Psoas muscle (tissue), 8 donors: ENCODE data around the gene CRKL. TPM values are rescaled to one million over a fixed set of nuclear protein-coding genes. Genes with fewer than 3 reads are reported as not detected.
A peak's percentile ranks its signal among the peaks of the same experiment; 100 is the strongest.

ENCODE experiments used
- ATAC-seq, 4 donors: fragments of 200-7000 bp; cut with Tn5 transposase; one replicate each; pipeline ENCODE4 v1.9.1; 2020; ENCODE audit warnings: moderate library complexity in 3 of 4, mild to moderate bottlenecking in 2 of 4
- DNase-seq, 2 donors: peaks; one replicate each; pipeline ENCODE4 v3.0.0-alpha.2; 2020
- H3K27ac ChIP-seq: fragments of 200-600 bp; one replicate; pipeline ENCODE4 v1.8.0; 2022
- H3K27me3 ChIP-seq, 3 donors: fragments of 200-600 bp in 1 of 3; one replicate each; pipeline versions ENCODE4 v1.6.1 to v1.8.0; 2013 to 2022; ENCODE audit warnings: low read length in 2 of 3, mild to moderate bottlenecking in 2 of 3, moderate library complexity in 1 of 3; ENCODE audit not compliant: insufficient read depth in 3 of 3
- H3K36me3 ChIP-seq, 2 donors: fragments of 200-600 bp in 1 of 2; one replicate each; pipeline versions ENCODE4 v1.6.1 to v1.8.0; 2013 to 2022; ENCODE audit warnings: low read depth in 1 of 2, mild to moderate bottlenecking in 1 of 2, moderate library complexity in 1 of 2; ENCODE audit not compliant: insufficient read depth in 1 of 2
- H3K4me1 ChIP-seq: fragments of 200-600 bp; one replicate; pipeline ENCODE4 v1.8.0; 2022
- H3K4me3 ChIP-seq: fragments of 200-600 bp; one replicate; pipeline ENCODE4 v1.8.0; 2022; ENCODE audit warnings: mild to moderate bottlenecking
- H3K9me3 ChIP-seq: fragments of 200-600 bp; one replicate; pipeline ENCODE4 v1.8.0; 2022
- WGBS, 3 donors: extraction: QIAGEN DNeasy Blood & Tissue Kit; methylation state at CpG; one replicate each; pipeline versions ENCODE4 v1.1.6 to v1.1.7; 2013; 5-methylcytosine and 5-hydroxymethylcytosine counted together
- intact Hi-C, 2 donors: fragments of 100-400 bp; cut with DNase I; formaldehyde crosslinking; loops; one replicate each; pipeline versions ENCODE4 v1.11.0 to v1.14.2; 2022
- polyA plus RNA-seq, 3 donors: library from polyadenylated mRNA; stranded (reverse); fragments of 200-250 nt; gene quantifications; one replicate each; pipeline ENCODE4 v1.2.3, GENCODE V29; 2013
- total RNA-seq, 4 donors: library from RNA; stranded (reverse); fragmentation: NEBNext Ultra II Directional in 2 of 4; extraction: Animal tissue kit (Norgen Biotek cat#: 25700) in 2 of 4; gene quantifications; one replicate each; pipeline versions ENCODE4 v1.2.1 to v1.2.4, GENCODE V29; 2021 to 2023
- TF ChIP-seq, protein P1 (sequence below): fragments of 200-600 bp; IDR thresholded peaks from one replicate; pipeline ENCODE4 v1.8.0; 2022; ENCODE audit warnings: antibody characterized with exemption
- donor health status: healthy with polysubstance abuse.
- donor health status: DM: no; HTN: no; CAD: no; lungs with moderate emphysema.
- donor health status: Bipolar disorder and iron deficiency.
- donor health status: healthy.
- donor health status: DM: yes; HTN: yes; CAD: no.
- donor health status: DM: no; HTN: no; CAD: no.
- donor health status: DM: no; HTN: no; CAD: no.
- donor health status: DM: yes; HTN: yes; CAD: no.

The CRKL gene
- total and polyA plus RNA-seq, 7 donors, result 29.7 to 94.7 (median 68.9) TPM

DNA sequence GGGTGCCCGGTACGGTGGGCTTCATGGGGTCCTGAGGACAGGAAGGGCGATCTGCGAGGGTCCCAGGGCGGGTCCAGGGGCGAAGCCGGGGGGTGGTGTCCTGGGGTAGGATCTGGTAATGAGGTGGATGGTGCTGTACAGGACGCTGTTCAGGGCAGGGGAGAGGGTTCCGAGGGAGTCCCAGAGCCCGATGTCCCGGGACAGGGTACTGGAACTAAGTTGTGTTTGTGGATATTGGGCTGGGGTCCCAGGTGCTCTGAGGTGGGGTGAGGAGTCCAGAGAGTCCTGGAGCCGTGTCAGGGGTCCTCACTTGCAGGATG, 65.3 kb downstream of the CRKL start:
- peaks cover 0 to 41% of the 10 kb centered on the region in 2 donors for H3K36me3 ChIP-seq
- peak overlapping the region; percentile 95 for H3K27ac ChIP-seq
- ATAC-seq (peak; percentile 1 to 15 (median 6)), DNase-seq (no peak)
- 0 to 1% (median 0%) methylated on average over 12 of the region's 12 CpGs for WGBS, 3 donors
- peak overlapping the region; percentile 85 for H3K4me3 ChIP-seq
- no peaks in the 10 kb centered on the region for H3K27me3 ChIP-seq
- TF ChIP-seq, protein P1, sequence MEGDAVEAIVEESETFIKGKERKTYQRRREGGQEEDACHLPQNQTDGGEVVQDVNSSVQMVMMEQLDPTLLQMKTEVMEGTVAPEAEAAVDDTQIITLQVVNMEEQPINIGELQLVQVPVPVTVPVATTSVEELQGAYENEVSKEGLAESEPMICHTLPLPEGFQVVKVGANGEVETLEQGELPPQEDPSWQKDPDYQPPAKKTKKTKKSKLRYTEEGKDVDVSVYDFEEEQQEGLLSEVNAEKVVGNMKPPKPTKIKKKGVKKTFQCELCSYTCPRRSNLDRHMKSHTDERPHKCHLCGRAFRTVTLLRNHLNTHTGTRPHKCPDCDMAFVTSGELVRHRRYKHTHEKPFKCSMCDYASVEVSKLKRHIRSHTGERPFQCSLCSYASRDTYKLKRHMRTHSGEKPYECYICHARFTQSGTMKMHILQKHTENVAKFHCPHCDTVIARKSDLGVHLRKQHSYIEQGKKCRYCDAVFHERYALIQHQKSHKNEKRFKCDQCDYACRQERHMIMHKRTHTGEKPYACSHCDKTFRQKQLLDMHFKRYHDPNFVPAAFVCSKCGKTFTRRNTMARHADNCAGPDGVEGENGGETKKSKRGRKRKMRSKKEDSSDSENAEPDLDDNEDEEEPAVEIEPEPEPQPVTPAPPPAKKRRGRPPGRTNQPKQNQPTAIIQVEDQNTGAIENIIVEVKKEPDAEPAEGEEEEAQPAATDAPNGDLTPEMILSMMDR, result no peak
- intact Hi-C loops, result loop anchor here (10.0 kb wide), 2 partner anchors 58 to 98 kb away; no protein-coding TSS in a partner anchor
- H3K9me3 ChIP-seq, result no peaks in the 10 kb centered on the region
- peaks cover 27% of the 10 kb centered on the region for H3K4me1 ChIP-seq

DNA sequence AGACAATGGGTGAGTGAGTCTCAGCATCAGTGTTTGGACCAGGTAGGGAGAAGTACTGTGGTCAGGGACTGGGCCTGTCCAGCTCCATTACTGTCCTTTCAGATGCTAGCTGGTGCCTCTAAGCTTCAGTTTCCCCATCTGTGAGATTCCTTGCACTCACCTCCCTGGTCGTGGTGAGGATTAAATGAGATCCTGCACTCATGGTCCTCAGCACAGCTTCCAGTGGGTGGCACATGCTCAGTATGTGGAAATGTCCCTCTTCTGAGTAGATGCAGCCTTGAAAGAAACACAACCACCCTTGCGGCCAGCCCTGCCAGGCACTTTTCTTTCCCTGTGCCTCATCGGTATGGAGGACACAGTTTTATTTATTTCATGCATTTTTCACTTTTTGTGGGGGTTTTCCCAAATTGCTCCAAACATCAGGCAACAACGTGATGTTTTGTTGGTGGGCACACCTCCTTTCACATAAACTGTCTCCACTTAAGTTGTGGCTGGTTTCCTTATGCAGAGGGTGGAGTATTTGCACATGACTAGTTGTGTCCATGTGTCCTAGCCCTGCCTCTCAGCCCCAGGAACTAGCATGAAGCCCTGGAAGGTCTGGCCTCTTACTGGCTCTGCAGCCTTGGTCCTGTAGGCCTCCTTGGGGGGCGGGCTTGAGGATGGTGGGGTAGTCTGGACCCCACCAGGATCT, 66.0 kb downstream of the CRKL start:
- ATAC-seq (no peak), DNase-seq (no peak)
- H3K27me3 ChIP-seq, result no peaks in the 10 kb centered on the region
- peaks cover 0 to 48% of the 10 kb centered on the region in 2 donors for H3K36me3 ChIP-seq
- H3K9me3 ChIP-seq, result no peaks in the 10 kb centered on the region
- no peak overlapping the region for H3K27ac ChIP-seq
- TF ChIP-seq, protein P1, result no peak
- 63 to 74% (median 66%) methylated on average over 5 of the region's 5 CpGs for WGBS, 3 donors
- H3K4me1 ChIP-seq, result peaks cover 27% of the 10 kb centered on the region
- H3K4me3 ChIP-seq, result peak overlapping the region; percentile 85
- intact Hi-C loops, result loop anchor here (10.0 kb wide), 2 partner anchors 58 to 98 kb away; no protein-coding TSS in a partner anchor

DNA sequence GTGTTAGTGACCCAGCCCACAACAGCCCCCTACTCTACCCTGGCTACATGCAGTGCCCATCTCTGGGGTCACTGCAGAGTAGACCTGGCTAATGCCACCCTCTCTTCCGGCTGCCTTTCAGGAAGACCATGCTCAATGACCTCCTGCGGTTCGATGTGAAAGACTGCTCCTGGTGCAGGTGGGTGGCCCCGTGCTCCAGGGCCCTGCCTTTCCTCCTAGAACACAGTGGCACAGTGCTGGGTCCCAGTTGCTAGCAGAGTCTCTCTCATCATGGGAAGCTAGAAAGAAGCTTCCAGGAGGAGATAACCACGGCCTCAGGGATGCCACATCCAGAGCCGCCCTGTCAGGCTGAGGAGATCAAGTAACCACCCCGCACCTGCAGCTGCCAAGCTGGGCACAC, 68.5 kb downstream of the CRKL start:
- TF ChIP-seq, protein P1, result no peak
- intact Hi-C loops, result loop anchor here (5.0 to 10.0 kb wide), 3 partner anchors 48 to 101 kb away; no protein-coding TSS in a partner anchor
- ATAC-seq, result no peak
- no peak overlapping the region for H3K4me3 ChIP-seq
- no peak for DNase-seq
- no peaks in the 10 kb centered on the region for H3K27me3 ChIP-seq
- no peaks in the 10 kb centered on the region for H3K9me3 ChIP-seq
- H3K4me1 ChIP-seq, result peaks cover 14% of the 10 kb centered on the region
- 82 to 90% (median 84%) methylated on average over 7 of the region's 7 CpGs for WGBS, 3 donors
- H3K27ac ChIP-seq, result no peak overlapping the region
- peaks cover 0 to 65% of the 10 kb centered on the region in 2 donors for H3K36me3 ChIP-seq

DNA sequence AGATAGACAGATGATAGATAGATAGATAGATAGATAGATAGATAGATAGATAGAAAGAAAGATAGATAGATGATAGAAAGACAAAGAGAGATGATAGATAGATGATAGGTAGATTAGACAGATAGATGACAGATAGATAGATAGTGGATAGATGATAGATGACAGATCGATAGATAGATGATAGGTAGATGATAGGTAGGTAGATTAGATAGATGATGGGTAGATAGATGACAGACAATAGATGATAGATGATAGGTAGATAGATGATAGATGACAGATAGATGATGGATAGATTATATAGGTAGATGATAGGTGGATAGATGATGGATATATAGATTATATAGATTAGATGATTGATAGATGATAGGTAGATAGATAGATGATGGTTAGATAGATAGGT, 69.2 kb downstream of the CRKL start:
- TF ChIP-seq, protein P1, result no peak
- Histone ChIP-seq H3K36me3 (peaks cover 0 to 71% of the 10 kb centered on the region in 2 donors), H3K27ac (no peak overlapping the region), H3K27me3 (no peaks in the 10 kb centered on the region), H3K4me1 (peaks cover 7% of the 10 kb centered on the region), H3K4me3 (no peak overlapping the region), H3K9me3 (no peaks in the 10 kb centered on the region)
- ATAC-seq, result no peak
- intact Hi-C loops, result loop anchor here (5.0 to 10.0 kb wide), 3 partner anchors 49 to 102 kb away; no protein-coding TSS in a partner anchor
- no peak for DNase-seq
- 92 to 97% (median 97%) methylated on average over 1 of the region's 1 CpG for WGBS, 3 donors
